Choroid plexus epithelial cell (primary cell): ENCODE results near the gene ELF5.

Source experiments
- DNase-seq: peaks from one replicate; pipeline ENCODE4 v3.0.0-alpha.2; 2010; ENCODE audit warnings: low read depth
- H3K4me3 ChIP-seq: 2 replicates; pipeline ENCODE4 v1.5.1; 2011; ENCODE audit warnings: low read depth, mild to moderate bottlenecking, control low read depth, low read length, moderate library complexity
- TF ChIP-seq, protein P1 (sequence below): conservative IDR thresholded peaks from 2 replicates; pipeline ENCODE4 v1.5.1; 2011; ENCODE audit warnings: low read depth, mild to moderate bottlenecking, control low read depth, inconsistent platforms, low read length, moderate library complexity

Gene ELF5

DNA sequence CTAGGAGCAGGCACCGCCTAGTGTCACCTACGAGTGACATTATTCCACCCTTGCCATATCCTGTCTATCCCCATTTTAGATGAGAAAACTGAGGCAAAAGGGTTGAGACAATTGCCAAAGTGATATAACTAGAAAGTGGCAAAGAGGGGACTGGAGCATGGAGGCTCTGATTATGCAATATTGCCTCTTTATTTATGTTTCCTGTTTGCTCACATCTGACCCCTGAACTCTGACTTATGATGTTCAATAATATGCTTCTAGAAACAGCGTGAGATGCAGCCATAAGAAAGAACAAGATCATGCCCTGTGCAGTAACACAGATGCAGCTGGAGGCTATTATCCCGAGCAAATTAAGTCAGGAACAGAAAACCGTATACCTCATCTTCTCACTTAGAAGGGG is 7.7 kb downstream of the ELF5 start:
- peak; percentile 21 for DNase-seq
- H3K4me3 ChIP-seq = no peak overlapping the region
- TF ChIP-seq, protein P1, sequence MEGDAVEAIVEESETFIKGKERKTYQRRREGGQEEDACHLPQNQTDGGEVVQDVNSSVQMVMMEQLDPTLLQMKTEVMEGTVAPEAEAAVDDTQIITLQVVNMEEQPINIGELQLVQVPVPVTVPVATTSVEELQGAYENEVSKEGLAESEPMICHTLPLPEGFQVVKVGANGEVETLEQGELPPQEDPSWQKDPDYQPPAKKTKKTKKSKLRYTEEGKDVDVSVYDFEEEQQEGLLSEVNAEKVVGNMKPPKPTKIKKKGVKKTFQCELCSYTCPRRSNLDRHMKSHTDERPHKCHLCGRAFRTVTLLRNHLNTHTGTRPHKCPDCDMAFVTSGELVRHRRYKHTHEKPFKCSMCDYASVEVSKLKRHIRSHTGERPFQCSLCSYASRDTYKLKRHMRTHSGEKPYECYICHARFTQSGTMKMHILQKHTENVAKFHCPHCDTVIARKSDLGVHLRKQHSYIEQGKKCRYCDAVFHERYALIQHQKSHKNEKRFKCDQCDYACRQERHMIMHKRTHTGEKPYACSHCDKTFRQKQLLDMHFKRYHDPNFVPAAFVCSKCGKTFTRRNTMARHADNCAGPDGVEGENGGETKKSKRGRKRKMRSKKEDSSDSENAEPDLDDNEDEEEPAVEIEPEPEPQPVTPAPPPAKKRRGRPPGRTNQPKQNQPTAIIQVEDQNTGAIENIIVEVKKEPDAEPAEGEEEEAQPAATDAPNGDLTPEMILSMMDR = no peak

DNA sequence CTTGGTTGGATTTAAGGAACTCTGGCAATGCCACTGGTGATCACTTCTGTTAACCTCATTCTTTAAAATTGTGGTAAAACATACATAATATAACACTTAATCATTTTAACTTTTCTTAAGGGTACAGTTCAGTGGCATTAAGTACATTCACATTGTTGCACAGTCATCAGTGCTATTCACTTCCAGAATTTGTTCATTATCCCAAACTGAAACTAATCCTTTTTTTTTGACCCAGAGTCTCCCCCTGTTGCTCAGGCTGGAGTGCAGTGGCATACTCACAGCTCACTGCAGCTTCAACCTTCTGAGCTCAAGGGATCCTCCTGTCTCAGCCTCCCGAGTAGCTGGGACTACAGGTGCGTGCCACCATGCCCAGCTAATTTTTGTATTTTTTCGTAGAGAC is 10.6 kb downstream of the ELF5 start:
- TF ChIP-seq, protein P1 = peak; percentile 23
- DNase-seq = no peak
- no peak overlapping the region for H3K4me3 ChIP-seq

DNA sequence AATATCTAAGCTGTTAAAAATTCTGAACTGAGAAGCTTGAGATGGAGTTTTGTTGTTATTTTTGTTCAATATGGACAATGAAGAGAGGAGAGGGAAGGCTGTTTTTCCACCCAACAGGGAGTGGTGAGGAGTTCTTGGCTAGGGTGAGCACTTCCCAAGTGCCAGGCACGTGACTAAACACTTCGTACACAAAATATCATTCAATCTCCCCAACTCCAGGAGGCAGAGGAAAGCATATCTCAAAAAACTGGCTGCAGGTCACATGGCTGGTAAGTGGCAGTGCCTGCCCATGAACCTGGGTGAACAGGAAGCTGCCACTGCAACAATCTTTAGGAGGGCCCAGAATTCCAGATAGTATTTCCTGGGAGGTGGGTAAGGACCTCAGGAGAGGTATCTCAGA is 11.6 kb downstream of the ELF5 start:
- no peak overlapping the region for H3K4me3 ChIP-seq
- TF ChIP-seq, protein P1 = no peak
- no peak for DNase-seq

DNA sequence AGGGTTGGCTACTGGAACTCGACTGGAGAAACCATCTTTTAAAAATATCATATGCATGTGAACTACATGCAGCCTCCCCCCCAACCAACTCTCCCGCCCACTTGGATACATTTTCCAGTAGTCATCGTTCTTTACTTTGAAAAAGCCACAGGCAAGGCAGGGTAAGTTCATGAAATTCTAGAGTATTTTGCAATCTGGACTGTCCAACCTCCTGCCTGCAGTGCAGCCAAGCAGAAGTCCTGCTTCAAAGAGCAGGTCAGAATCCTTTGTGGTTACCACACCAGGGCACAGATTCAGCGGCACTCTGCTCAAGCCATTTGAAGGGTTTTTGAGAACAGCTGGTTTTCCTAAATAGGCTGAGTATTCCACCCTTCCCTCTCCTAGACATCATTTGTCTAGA is 12.1 kb downstream of the ELF5 start:
- H3K4me3 ChIP-seq = no peak overlapping the region
- TF ChIP-seq, protein P1 = no peak
- DNase-seq = peak; percentile 97

DNA sequence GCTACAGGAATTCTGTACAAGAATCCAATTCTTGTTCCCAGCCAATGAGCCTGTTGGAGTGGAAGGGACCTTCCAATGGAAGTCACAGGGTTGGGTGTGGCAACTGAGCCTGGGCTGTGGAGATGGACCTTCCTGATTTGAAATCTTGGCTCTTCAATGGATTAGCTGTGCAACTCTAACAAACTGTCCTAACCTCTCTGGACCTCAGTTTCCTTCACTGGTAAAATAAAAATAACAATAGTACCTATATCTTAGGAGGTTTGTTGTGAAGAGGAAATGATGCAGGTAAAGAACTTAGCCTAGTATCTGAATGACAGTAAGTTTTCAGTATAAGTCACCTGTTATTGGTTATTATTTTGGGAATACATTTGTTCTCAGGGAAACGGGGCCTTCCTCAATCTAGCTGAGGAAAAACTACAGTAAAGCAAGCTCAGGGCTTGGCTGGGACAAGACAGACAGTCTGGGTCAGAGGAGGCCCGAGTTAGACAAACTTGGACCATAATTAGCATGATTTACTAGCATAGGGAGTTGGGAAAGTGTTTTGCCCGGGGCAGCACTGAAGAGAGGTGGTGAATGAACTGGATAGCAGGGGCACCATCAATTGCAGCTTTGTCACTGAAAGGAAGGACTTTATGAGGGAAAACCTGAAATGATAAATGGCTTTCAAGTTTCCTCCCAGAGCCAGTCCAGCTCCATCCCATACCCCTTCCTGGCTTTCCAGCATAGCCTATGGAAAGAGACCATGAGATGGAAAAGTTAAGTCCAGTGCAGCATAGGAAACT is 13.7 kb downstream of the ELF5 start:
- TF ChIP-seq, protein P1 = no peak
- DNase-seq = no peak
- H3K4me3 ChIP-seq = no peak overlapping the region

DNA sequence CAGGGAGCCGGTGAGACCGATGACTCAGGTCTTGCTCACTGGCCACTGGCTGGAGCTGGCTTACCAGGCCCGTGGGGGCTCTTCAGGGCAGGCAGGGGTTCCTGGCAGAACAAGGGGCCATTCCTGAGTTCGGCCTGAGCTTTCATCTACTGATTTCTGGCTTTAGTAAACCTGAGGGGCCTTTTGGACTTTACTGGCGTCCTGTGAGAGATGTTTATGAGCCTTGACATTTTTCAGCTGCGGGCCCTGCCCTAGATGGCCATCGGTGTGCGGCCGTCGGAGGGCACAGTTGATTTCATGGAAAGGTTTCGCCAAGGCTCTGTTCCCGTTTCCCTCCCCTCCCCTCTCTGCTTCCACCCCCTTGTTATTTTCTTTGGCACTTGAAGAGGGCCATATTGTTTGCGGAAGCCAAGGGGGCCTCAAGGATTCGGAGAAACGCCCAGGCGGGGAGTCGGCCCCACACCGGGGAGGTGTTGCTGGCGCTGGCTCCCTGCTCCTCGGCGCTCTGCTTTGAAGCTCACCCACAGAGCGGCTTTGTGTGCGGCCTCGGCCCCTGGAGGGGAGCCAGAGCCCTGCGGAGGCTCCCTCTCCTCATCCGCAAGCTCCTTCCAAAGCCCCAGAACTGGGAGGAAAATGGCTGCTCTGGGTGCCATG is 17.7 kb downstream of the ELF5 start:
- H3K4me3 ChIP-seq = peak overlapping the region; percentile 1
- TF ChIP-seq, protein P1 = no peak
- peak; percentile 60 for DNase-seq
